NCI-H1048 (cell line): ENCODE results near the gene FBXL17.

ENCODE experiments used
- DNase-seq: peaks from one replicate; lab custom pipeline; 2025; lab: John Stamatoyannopoulos, UW

FBXL17 gene

DNA sequence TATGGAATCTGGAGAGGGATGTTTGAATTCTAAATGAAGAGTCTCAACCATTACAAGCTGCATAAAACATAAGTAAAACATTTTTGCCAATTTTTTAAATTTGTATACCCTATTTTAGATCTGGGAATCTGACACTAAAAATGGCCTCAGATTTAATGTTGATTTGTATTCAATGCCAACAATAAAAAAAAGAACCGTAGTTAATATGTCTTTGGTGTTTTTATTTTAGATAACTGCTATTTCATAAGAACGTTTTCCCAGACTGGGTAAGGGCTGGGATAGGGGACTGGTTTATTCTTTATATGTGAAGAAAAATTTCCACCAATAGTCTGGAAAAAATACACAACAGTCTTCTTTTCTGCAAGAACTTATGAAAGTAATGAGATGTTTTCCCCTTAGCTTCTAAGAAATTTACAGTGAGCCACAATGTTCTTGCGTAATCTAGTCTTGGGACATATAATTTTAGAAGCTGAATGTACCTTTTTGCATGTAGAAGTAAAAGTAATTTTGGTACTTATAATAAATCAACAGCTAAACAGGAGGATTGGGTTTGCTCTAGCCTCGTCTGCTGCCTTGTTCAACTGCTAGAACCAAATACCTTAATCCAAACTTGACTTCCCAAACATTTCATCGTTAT is 466.6 kb downstream of the FBXL17 start:
- no peak for DNase-seq

DNA sequence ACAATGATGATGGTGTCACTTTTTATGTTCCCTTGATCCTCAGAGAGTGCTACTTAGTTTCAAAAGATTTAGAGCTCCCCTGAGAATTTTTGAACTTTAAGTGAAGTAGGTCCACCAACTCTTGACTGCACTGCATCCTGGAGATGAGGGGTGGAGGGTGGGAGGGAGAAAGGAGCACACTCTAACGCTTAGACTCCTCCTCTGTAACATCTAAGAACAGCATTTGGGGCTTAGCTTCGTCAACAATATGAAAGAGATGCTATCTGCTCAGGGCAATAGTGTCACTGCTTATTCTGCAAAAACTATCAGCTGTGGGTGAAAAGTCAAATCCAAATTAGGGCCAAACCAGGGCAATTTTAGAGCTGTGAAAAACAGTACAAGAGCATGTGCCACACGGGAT is 468.4 kb downstream of the FBXL17 start:
- DNase-seq: no peak

GRCh38 chr5:107900721-107901120 is 481.2 kb downstream of the FBXL17 start:
- no peak for DNase-seq

GRCh38 chr5:107894361-107894760 is 487.5 kb downstream of the FBXL17 start:
- no peak for DNase-seq

GRCh38 chr5:107893642-107894041 is 488.3 kb downstream of the FBXL17 start:
- DNase-seq: no peak

DNA sequence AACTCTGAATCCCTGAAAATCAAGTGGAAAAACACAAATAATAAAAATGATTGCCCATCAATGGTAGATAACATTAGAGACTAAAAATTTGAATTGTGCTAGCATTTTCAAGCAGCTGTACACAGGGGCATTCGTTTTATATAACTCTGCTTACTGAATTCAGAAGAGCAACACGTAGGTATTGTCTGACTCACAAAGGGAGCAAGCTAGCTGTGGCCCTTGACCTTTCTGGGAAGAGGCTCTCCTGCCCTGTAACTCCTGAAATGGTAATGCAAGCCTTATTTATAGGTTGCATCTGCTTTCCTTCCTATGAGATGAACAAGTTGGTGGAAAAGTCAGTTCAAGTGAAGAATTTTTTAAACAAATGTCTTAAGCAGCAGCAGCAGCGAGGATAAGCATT is 492.5 kb downstream of the FBXL17 start:
- DNase-seq: no peak

DNA sequence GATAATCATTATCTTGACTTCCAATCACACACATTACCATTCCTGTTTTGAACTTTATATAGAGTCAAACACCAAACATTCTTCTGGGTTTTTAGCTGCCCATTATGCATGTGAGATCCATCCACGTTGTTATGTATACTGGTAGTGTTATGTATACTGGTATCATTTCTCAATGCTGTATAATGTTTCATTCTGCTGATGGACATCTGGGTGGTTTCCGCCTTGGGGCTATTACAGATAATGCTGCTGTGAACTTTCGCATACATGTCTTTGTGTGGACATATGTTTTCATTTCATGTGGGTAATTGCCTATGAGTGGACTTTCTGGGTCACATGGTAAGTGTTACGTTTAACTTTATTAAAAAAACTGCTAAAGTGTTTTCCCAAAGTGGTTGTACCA is 493.4 kb downstream of the FBXL17 start:
- DNase-seq: no peak

- no peak for DNase-seq
Measured at GRCh38 chr5:107887166-107887943, 494.5 kb downstream of the FBXL17 start.

GRCh38 chr5:107885601-107886000 is 496.3 kb downstream of the FBXL17 start:
- DNase-seq: no peak

DNA sequence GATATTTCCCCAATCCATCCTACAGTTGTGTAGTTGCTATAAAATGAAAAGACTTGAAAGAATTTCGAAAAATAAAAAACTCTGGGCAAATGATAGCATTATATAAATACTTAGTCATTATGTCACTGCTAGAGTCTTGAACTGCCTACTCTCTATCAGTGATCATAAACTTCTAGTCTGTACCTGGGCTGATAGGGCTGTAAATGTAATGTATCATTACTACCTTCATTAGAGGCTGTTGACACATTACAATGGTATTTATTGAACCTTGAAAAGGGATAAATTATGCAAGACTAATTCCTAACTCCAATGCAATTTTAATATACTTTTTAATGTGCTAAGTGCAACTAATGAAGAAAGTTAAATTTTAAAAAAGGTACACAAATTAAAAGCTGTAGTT is 497.0 kb downstream of the FBXL17 start:
- DNase-seq: no peak

DNA sequence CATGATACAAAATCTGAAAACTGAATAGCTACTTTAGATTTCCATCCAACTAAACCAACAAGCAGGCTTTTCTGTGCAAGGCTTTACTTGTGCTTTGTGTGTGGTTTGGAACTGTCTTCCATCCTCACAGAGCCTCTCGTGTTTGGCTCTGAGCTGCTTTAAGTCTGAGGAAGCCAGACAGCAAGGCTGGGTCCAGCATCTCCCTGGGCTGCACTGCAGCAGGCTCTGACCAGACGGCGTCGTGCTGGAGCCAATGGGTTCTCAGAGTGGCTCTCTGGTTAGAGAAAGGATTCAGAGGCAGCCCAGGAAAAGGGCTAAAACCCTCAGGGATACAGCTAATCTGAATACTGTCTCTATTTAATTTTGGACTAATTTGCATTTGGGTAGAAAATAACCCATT is 503.2 kb downstream of the FBXL17 start:
- no peak for DNase-seq

GRCh38 chr5:107876906-107877305 is 505.0 kb downstream of the FBXL17 start:
- DNase-seq: no peak

GRCh38 chr5:107876261-107876660 is 505.6 kb downstream of the FBXL17 start:
- no peak for DNase-seq

DNA sequence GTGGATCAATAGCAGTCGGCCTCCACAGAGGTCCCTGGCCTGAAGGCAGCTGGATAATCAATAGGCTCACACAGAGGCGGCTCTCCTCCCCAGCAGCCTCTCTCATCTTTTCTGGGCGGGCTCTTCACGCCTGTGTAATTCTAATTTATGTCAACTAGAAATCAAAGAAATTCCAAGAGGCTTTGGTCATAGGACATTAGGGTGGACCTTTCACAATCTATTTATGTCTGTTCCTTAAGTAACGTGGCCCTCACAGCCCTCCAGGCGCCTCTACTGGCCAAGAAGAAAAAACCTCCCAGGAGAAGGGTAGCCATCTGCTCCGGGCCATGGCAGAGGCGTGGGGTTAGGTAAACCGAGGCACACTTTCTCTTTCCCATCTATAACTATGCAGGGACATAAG is 506.1 kb downstream of the FBXL17 start:
- DNase-seq: no peak

DNA sequence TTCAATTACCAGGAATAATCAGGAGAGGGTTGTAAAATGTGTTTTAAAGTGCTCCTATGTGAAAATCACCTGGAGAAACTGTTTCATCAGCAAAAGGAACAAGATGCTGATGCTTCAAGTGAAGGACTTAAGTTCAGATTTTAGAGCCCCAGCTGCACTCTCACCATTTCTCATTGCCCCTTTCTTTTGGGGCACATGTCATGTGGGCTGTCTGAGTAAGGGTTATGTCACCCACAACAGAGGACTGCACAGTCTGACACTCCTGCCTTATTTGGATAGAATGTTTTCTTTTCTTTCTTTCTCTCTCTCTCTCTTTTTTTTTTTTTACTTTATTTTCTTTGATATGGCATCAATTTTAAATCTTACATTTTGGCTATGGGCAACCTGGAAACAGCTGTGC is 507.1 kb downstream of the FBXL17 start:
- DNase-seq: no peak

DNA sequence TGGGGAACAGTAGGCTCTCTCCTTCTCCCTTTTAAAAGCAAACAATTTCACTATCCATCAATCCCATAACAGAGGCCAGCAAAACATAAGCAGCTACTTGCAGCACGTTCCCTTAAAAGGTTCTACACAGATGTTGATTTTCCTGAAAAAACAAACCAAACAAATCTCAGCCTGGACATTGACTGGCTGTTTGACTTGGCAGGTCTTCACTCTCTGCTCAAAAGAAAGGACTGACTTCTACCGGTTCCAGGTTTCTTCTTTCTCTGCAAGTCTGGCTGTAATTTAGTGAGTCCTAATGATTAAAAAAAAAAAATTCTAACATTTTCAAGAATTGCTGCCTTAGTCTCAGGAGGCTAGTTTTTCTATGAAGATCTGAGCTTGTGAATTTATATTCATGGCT is 508.0 kb downstream of the FBXL17 start:
- DNase-seq: no peak

- DNase-seq: no peak
Measured at GRCh38 chr5:107871023-107871422, 510.9 kb downstream of the FBXL17 start.

- no peak for DNase-seq
Measured at GRCh38 chr5:107869438-107870115, 512.3 kb downstream of the FBXL17 start.

DNA sequence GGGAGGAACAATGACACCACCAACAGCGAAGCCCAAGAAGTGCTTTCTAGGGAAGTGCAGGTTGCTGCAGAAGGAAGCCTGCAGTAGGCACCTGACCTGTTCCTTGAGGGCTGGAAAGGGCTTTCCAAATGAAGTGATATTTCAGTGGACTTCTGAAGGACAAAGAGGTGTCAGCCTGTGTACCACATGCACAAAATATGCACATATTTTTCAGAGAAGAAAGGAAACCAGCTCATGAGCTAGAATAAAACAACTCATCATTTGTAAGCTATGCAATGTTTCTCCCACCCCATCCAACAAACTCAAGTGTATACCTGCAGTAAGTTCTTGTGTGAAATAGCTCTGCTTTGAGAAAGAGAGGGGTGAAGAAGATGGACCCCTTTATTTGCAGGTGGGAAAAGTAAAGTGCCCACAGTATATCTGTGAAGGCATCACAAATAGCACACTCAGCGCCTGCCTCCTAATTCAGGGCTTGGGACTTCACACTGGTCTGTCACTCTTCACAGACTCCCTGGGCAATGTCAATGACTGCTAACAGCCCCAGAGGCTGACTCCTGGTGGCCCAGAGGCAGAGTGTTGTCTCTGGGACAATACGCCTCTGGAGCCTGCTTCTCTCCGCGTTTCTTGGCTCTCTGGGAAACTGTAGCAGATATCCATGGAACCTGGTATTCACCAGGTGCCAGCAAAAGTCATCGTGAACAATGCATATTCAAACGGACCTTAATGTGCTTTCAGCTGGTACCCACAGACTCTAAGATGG is 513.1 kb downstream of the FBXL17 start:
- DNase-seq: no peak

DNA sequence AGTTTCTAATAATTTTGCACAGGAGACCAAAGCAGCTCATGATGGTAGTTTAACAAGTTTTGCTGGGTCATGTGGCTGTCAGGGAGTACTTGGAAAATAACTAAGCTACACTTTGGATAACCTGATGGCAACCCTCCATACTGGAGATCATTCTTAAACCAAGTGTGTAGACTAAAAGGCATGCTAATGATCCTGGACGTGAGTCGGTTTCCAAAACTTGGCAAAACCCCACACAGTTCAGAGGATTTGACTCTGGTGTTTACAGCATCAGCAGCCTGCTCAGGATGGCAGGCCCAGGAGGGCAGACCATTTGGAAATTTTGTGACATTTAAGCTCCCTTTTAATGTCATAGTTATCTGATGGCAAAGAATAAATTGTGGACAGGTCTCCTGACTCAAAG is 514.6 kb downstream of the FBXL17 start:
- no peak for DNase-seq

- no peak for DNase-seq
Measured at GRCh38 chr5:107864793-107865192, 517.1 kb downstream of the FBXL17 start.

- no peak for DNase-seq
Measured at GRCh38 chr5:107863125-107863524, 518.8 kb downstream of the FBXL17 start.

DNA sequence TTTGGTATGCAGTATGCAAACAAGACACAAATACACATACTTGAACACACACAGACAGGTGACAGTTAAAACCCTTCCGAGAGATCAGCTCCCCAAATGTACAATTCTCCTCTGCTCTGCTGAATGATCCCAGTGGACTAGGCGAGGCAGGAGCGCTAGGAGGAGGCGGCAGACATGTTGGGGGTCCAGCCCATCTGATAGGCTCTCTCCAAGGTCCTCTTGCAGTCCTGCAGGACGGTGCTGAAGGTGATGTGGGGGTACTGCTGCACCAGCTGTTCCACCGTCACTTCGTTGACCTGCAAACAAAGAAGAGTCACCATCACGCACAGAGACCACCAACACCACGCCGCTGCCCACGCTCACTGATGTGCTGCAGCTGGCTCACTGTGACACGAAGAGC is 520.3 kb downstream of the FBXL17 start:
- no peak for DNase-seq
